ENCODE results near the gene SCGB1D1. TPM values are rescaled to one million over a fixed set of nuclear protein-coding genes. Genes with fewer than 3 reads are reported as not detected.
"Not testable (repeated sequence)": the region's sequence is repeated elsewhere in the genome, so short reads cannot be mapped to it uniquely, and the experiment has no call there.

The SCGB1D1 gene
- polyA plus RNA-seq, 3 donors: not detected

DNA sequence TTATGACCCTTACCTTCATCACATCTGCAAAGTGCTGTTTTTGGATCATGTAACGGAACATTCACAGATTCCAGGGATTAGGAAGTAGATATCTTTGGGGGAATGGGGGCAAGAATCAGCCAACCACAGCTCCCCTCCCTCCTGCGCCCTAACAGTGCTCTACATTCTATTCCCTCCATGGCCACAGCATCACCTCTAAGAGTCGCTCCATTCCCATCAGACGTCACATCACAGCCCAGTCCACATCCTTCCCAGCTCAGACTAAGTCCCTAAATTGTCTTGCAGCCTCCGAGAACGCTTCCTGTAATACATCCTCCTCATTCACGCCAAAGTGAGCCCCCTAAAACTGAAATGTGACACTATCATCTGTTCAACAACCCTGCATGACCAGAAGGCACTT, 5.9 kb downstream of the SCGB1D1 start:
- no peak overlapping the region for H2AFZ ChIP-seq (ENCODE audit: insufficient read depth, low read depth, low read length, poor library complexity, severe bottlenecking)
- no peak overlapping the region for H3K27ac ChIP-seq (ENCODE audit: low read depth in 1 of 2, low read length in 2 of 2)
- no peak overlapping the region for H3K4me3 ChIP-seq (replicated peaks in 1 of 3; ENCODE audit: low read depth in 2 of 3, low read length in 3 of 3)
- H3K4me1 ChIP-seq (ENCODE audit: control insufficient read depth in 1 of 2, insufficient read depth in 2 of 2, low read length in 2 of 2): no peaks in the 10 kb centered on the region
- H3K36me3 ChIP-seq (replicated peaks in 1 of 2; ENCODE audit: control insufficient read depth in 1 of 2, insufficient read depth in 2 of 2, low read length in 2 of 2): no peaks in the 10 kb centered on the region
- no peak for DNase-seq
- no peaks in the 10 kb centered on the region for H3K4me1 Mint-ChIP-seq
- H4K20me1 ChIP-seq (ENCODE audit: insufficient read depth, low read length): no peaks in the 10 kb centered on the region
- no peaks in the 10 kb centered on the region for H3K9me3 ChIP-seq (replicated peaks in 1 of 2; ENCODE audit: control insufficient read depth in 1 of 2, insufficient read depth in 1 of 2, low read length in 2 of 2)
- peaks cover 21 to 40% (median 26%) of the 10 kb centered on the region in 3 donors for H3K27me3 Mint-ChIP-seq (ENCODE audit: low read depth in 3 of 3)
- no peaks in the 10 kb centered on the region for H3K79me2 ChIP-seq (ENCODE audit: insufficient read depth, low read length)
- H3K36me3 Mint-ChIP-seq: no peaks in the 10 kb centered on the region
- no peaks in the 10 kb centered on the region for H3K27me3 ChIP-seq (ENCODE audit: control insufficient read depth in 2 of 2, insufficient read depth in 2 of 2, low read length in 2 of 2)
- H3K9me3 Mint-ChIP-seq: peaks cover 0 to 1% (median 0%) of the 10 kb centered on the region in 7 donors
- H3K4me2 ChIP-seq (replicated peaks; ENCODE audit: extremely low read depth, low read length, poor library complexity, severe bottlenecking): no peak overlapping the region
- H3K27ac Mint-ChIP-seq: no peak overlapping the region
- intact Hi-C loops (cut with micrococcal nuclease): no loop called here
- H3K4me3 Mint-ChIP-seq: no peak overlapping the region
- H3K9ac ChIP-seq (ENCODE audit: insufficient read depth, low read length, poor library complexity, severe bottlenecking): no peak overlapping the region
- 51% methylated on average over 4 of the region's 7 CpGs for WGBS (ENCODE audit: insufficient coverage)
- no peak for TF ChIP-seq CTCF (IDR thresholded peaks at IDR 0.05)

DNA sequence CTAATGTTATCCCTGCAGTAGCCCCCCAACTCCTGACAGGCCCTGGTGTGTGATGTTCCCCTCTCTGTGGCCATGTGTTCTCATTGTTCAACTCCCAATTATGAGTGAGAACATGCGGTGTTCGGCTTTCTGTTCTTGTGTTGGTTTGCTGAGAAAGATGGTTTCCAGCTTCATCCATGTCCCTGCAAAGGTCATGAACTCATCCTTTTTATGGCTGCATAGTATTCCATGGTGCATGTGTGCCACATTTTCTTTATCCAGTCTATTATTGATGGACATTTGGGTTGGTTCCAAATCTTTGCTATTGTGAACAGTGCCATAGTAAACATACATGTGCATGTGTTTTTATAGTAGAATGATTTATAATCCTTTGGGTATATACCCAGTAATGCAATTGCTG, 7.4 kb downstream of the SCGB1D1 start:
- H3K4me3 Mint-ChIP-seq; H3K36me3 ChIP-seq (replicated peaks in 1 of 2; ENCODE audit: control insufficient read depth in 1 of 2, insufficient read depth in 2 of 2, low read length in 2 of 2); H4K20me1 ChIP-seq (ENCODE audit: insufficient read depth, low read length); H3K27ac Mint-ChIP-seq; H3K27ac ChIP-seq (ENCODE audit: low read depth in 1 of 2, low read length in 2 of 2); H3K36me3 Mint-ChIP-seq; H3K9me3 Mint-ChIP-seq; DNase-seq; H3K4me3 ChIP-seq (replicated peaks in 1 of 3; ENCODE audit: low read depth in 2 of 3, low read length in 3 of 3); H3K79me2 ChIP-seq (ENCODE audit: insufficient read depth, low read length); H3K4me2 ChIP-seq (replicated peaks; ENCODE audit: extremely low read depth, low read length, poor library complexity, severe bottlenecking); H3K9me3 ChIP-seq (replicated peaks in 1 of 2; ENCODE audit: control insufficient read depth in 1 of 2, insufficient read depth in 1 of 2, low read length in 2 of 2); H3K9ac ChIP-seq (ENCODE audit: insufficient read depth, low read length, poor library complexity, severe bottlenecking); H3K4me1 Mint-ChIP-seq; intact Hi-C loops (cut with micrococcal nuclease); H3K27me3 ChIP-seq (ENCODE audit: control insufficient read depth in 2 of 2, insufficient read depth in 2 of 2, low read length in 2 of 2); H2AFZ ChIP-seq (ENCODE audit: insufficient read depth, low read depth, low read length, poor library complexity, severe bottlenecking); H3K4me1 ChIP-seq (ENCODE audit: control insufficient read depth in 1 of 2, insufficient read depth in 2 of 2, low read length in 2 of 2): not testable (repeated sequence)
- H3K27me3 Mint-ChIP-seq (ENCODE audit: low read depth in 3 of 3): peaks cover 16 to 35% (median 23%) of the 10 kb centered on the region in 3 donors
- WGBS (ENCODE audit: insufficient coverage): 100% methylated on average over 2 of the region's 2 CpGs

Data from CD14-positive monocyte (primary cell).